ENCODE data around the gene GPR143. TPM values are rescaled to one million over a fixed set of nuclear protein-coding genes. Genes with fewer than 3 reads are reported as not detected.

Gene GPR143
- total and polyA plus RNA-seq, 4 donors, result 0.33 to 1.4 (median 0.48) TPM

DNA sequence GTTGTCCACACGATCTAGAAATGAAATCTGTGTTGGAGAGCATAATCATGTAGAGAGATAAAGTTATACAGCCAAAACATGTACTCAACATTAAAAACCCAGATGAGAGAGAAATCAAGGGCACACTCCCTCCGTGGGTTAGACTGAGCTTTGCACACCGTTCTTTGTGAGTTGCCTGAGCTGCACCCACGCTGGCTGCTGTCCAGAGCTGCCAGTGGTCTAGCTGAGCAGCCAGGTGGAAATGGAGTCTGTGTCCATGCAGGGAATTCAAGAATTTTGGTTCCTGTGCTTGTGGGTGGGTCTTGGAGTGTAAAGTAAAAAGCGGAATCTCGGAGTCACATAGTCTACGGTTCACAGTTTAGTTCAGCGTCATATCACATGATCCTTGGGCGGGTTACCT, 84.6 kb downstream of the GPR143 start:
- peaks cover 0 to 20% (median 8%) of the 10 kb centered on the region in 4 donors for H3K36me3 ChIP-seq (ENCODE audit: control insufficient read depth in 4 of 4, insufficient read depth in 3 of 4, low read depth in 1 of 4, low read length in 3 of 4)
- H3K4me3 ChIP-seq (ENCODE audit: low read depth in 1 of 3, low read length in 3 of 3), result no peak overlapping the region
- H3K4me1 ChIP-seq (ENCODE audit: control insufficient read depth in 4 of 4, insufficient read depth in 4 of 4, low read length in 3 of 4), result peaks cover 0 to 2% (median 0%) of the 10 kb centered on the region in 4 donors
- H3K9me3 ChIP-seq (ENCODE audit: control insufficient read depth in 4 of 4, low read length in 3 of 4), result no peaks in the 10 kb centered on the region
- no peaks in the 10 kb centered on the region for H3K27me3 ChIP-seq (ENCODE audit: control insufficient read depth in 4 of 4, insufficient read depth in 4 of 4, low read length in 3 of 4)
- 94% methylated on average over 9 of the region's 9 CpGs for WGBS
- DNase-seq (ENCODE audit: low spot score), result no peak
- H3K9ac ChIP-seq (ENCODE audit: low read depth in 1 of 2, low read length in 2 of 2), result no peak overlapping the region
- TF ChIP-seq NR2F2 (IDR thresholded peaks at IDR 0.05) (no peak), YY1 (IDR thresholded peaks at IDR 0.05) (no peak), HNF4A (conservative IDR thresholded peaks at IDR 0.05) (no peak), FOXA2 (IDR thresholded peaks at IDR 0.05) (no peak), GABPA (IDR thresholded peaks at IDR 0.05 in 1 of 2, conservative IDR thresholded peaks at IDR 0.05 in 1 of 2) (no peak), HNF4G (IDR thresholded peaks at IDR 0.05) (no peak), FOXA1 (IDR thresholded peaks at IDR 0.05) (no peak), MAX (IDR thresholded peaks at IDR 0.05) (no peak), TAF1 (conservative IDR thresholded peaks at IDR 0.05) (no peak), RAD21 (IDR thresholded peaks at IDR 0.05) (no peak), EGR1 (IDR thresholded peaks at IDR 0.05; ENCODE audit: low read depth in 2 of 2) (no peak), SP1 (IDR thresholded peaks at IDR 0.05) (no peak)
- TF ChIP-seq, protein P1, sequence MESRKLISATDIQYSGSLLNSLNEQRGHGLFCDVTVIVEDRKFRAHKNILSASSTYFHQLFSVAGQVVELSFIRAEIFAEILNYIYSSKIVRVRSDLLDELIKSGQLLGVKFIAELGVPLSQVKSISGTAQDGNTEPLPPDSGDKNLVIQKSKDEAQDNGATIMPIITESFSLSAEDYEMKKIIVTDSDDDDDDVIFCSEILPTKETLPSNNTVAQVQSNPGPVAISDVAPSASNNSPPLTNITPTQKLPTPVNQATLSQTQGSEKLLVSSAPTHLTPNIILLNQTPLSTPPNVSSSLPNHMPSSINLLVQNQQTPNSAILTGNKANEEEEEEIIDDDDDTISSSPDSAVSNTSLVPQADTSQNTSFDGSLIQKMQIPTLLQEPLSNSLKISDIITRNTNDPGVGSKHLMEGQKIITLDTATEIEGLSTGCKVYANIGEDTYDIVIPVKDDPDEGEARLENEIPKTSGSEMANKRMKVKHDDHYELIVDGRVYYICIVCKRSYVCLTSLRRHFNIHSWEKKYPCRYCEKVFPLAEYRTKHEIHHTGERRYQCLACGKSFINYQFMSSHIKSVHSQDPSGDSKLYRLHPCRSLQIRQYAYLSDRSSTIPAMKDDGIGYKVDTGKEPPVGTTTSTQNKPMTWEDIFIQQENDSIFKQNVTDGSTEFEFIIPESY (IDR thresholded peaks at IDR 0.05), result no peak
- TF ChIP-seq, protein P2, sequence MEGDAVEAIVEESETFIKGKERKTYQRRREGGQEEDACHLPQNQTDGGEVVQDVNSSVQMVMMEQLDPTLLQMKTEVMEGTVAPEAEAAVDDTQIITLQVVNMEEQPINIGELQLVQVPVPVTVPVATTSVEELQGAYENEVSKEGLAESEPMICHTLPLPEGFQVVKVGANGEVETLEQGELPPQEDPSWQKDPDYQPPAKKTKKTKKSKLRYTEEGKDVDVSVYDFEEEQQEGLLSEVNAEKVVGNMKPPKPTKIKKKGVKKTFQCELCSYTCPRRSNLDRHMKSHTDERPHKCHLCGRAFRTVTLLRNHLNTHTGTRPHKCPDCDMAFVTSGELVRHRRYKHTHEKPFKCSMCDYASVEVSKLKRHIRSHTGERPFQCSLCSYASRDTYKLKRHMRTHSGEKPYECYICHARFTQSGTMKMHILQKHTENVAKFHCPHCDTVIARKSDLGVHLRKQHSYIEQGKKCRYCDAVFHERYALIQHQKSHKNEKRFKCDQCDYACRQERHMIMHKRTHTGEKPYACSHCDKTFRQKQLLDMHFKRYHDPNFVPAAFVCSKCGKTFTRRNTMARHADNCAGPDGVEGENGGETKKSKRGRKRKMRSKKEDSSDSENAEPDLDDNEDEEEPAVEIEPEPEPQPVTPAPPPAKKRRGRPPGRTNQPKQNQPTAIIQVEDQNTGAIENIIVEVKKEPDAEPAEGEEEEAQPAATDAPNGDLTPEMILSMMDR (IDR thresholded peaks at IDR 0.05; ENCODE audit: low read depth, low read length, missing input control), result no peak
- TF ChIP-seq, protein P3, sequence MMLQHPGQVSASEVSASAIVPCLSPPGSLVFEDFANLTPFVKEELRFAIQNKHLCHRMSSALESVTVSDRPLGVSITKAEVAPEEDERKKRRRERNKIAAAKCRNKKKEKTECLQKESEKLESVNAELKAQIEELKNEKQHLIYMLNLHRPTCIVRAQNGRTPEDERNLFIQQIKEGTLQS (IDR thresholded peaks at IDR 0.05), result no peak
- no peak overlapping the region for H3K27ac ChIP-seq (ENCODE audit: low read depth in 1 of 2, low read length in 2 of 2)

- Histone ChIP-seq H3K27me3 (ENCODE audit: control insufficient read depth in 4 of 4, insufficient read depth in 4 of 4, low read length in 3 of 4) (no peaks in the 10 kb centered on the region), H3K36me3 (ENCODE audit: control insufficient read depth in 4 of 4, insufficient read depth in 3 of 4, low read depth in 1 of 4, low read length in 3 of 4) (peaks cover 0 to 12% (median 5%) of the 10 kb centered on the region in 4 donors), H3K9ac (ENCODE audit: low read depth in 1 of 2, low read length in 2 of 2) (no peak overlapping the region), H3K27ac (ENCODE audit: low read depth in 1 of 2, low read length in 2 of 2) (no peak overlapping the region), H3K4me1 (ENCODE audit: control insufficient read depth in 4 of 4, insufficient read depth in 4 of 4, low read length in 3 of 4) (peaks cover 0 to 2% (median 0%) of the 10 kb centered on the region in 4 donors), H3K9me3 (ENCODE audit: control insufficient read depth in 4 of 4, low read length in 3 of 4) (no peaks in the 10 kb centered on the region), H3K4me3 (ENCODE audit: low read depth in 1 of 3, low read length in 3 of 3) (no peak overlapping the region)
- TF ChIP-seq RAD21 (IDR thresholded peaks at IDR 0.05) (no peak), JUND (IDR thresholded peaks at IDR 0.05) (no peak), TAF1 (conservative IDR thresholded peaks at IDR 0.05) (no peak)
- TF ChIP-seq, protein P3 (IDR thresholded peaks at IDR 0.05), result no peak
- 93% methylated on average over 3 of the region's 3 CpGs for WGBS
- DNase-seq (ENCODE audit: low spot score), result no peak
These were observed 87.3 kb downstream of the GPR143 start for GRCh38 chrX:9678215-9678965.
